Astrocyte (in vitro differentiated cells and primary cell): ENCODE measurements around the gene CBLN3.

Experiments used
- CTCF ChIP-seq: IDR thresholded peaks from 2 replicates; pipeline ENCODE4 v1.5.1; 2011; ENCODE audit warnings: low read depth, mild to moderate bottlenecking, inconsistent platforms, low read length, moderate library complexity; ENCODE audit not compliant: insufficient read depth
- EZH2 ChIP-seq: IDR thresholded peaks from 2 replicates; pipeline ENCODE4 v1.6.1; 2012; ENCODE audit warnings: mild to moderate bottlenecking, low read length, inconsistent platforms; ENCODE audit not compliant: insufficient read depth

GRCh38 chr14:24390701-24391468 is 38.6 kb downstream of the CBLN3 start:
- no peak for TF ChIP-seq CTCF
- no peak for TF ChIP-seq EZH2
